H9 (cell line): ENCODE measurements around the gene PPM1G. TPM values are rescaled to one million over a fixed set of nuclear protein-coding genes. Genes with fewer than 3 reads are reported as not detected.

Experiments
- DNase-seq: peaks from one replicate; pipeline ENCODE4 v3.0.0-alpha.2; 2017
- H2AFZ ChIP-seq: one replicate; pipeline ENCODE4 v1.6.1; 2013; ENCODE audit warnings: mild to moderate bottlenecking, low read length, control low read depth, moderate library complexity
- H2AK5ac ChIP-seq: 2 replicates; pipeline ENCODE4 v1.6.1; 2013; ENCODE audit warnings: low read length, control low read depth, mixed read lengths; ENCODE audit not compliant: insufficient read length
- H2BK120ac ChIP-seq: one replicate; pipeline ENCODE4 v1.6.1; 2013; ENCODE audit warnings: low read depth, mild to moderate bottlenecking, low read length, control low read depth, inconsistent platforms; ENCODE audit not compliant: poor library complexity, severe bottlenecking
- H2BK12ac ChIP-seq: 2 replicates; pipeline ENCODE4 v1.6.1; 2013; ENCODE audit warnings: low read length, control low read depth, mixed read lengths, low read depth; ENCODE audit not compliant: insufficient read length
- H2BK15ac ChIP-seq: 2 replicates; pipeline ENCODE4 v1.6.1; 2013; ENCODE audit warnings: low read depth, low read length, control low read depth
- H2BK20ac ChIP-seq: one replicate; pipeline ENCODE4 v1.6.1; 2013; ENCODE audit warnings: low read depth, mild to moderate bottlenecking, low read length, control low read depth, inconsistent platforms; ENCODE audit not compliant: poor library complexity, severe bottlenecking
- H2BK5ac ChIP-seq: 2 replicates; pipeline ENCODE4 v1.6.1; 2013; ENCODE audit warnings: low read length, control low read depth, mixed read lengths; ENCODE audit not compliant: insufficient read length
- H3K14ac ChIP-seq: 2 replicates; pipeline ENCODE4 v1.6.1; 2013; ENCODE audit warnings: low read length, control low read depth; ENCODE audit not compliant: insufficient read depth
- H3K18ac ChIP-seq: 2 replicates; pipeline ENCODE4 v1.6.1; 2013; ENCODE audit warnings: low read depth, mild to moderate bottlenecking, mixed read lengths, low read length, control low read depth; ENCODE audit not compliant: insufficient read length
- H3K23ac ChIP-seq: 2 replicates; pipeline ENCODE4 v1.6.1; 2013; ENCODE audit warnings: low read length, control low read depth, mixed read lengths, low read depth; ENCODE audit not compliant: insufficient read length
- H3K23me2 ChIP-seq: 2 replicates; pipeline ENCODE4 v1.6.1; 2013; ENCODE audit warnings: low read depth, mild to moderate bottlenecking, mixed read lengths, low read length, control low read depth; ENCODE audit not compliant: insufficient read length, poor library complexity, severe bottlenecking
- H3K27ac ChIP-seq: 2 replicates; pipeline ENCODE4 v1.5.1; 2013; ENCODE audit warnings: low read length, control low read depth, mixed read lengths, low read depth; ENCODE audit not compliant: insufficient read length
- H3K27me3 ChIP-seq: 2 replicates; pipeline ENCODE4 v1.6.1; 2013; ENCODE audit warnings: low read length, control low read depth, inconsistent platforms; ENCODE audit not compliant: insufficient read depth
- H3K4ac ChIP-seq: 2 replicates; pipeline ENCODE4 v1.6.1; 2013; ENCODE audit warnings: low read depth, mild to moderate bottlenecking, control low read depth, inconsistent platforms, low read length, moderate library complexity
- H3K4me1 ChIP-seq: 2 replicates; pipeline ENCODE4 v1.6.1; 2013; ENCODE audit warnings: low read length, control low read depth, inconsistent platforms; ENCODE audit not compliant: insufficient read depth
- H3K4me2 ChIP-seq: 2 replicates; pipeline ENCODE4 v1.6.1; 2013; ENCODE audit warnings: low read length, control low read depth, mixed read lengths; ENCODE audit not compliant: insufficient read length, insufficient read depth
- H3K56ac ChIP-seq: 2 replicates; pipeline ENCODE4 v1.6.1; 2013; ENCODE audit warnings: low read depth, mild to moderate bottlenecking, mixed read lengths, low read length, control low read depth; ENCODE audit not compliant: insufficient read length
- H3K79me1 ChIP-seq: 2 replicates; pipeline ENCODE4 v1.6.1; 2013; ENCODE audit warnings: low read depth, mild to moderate bottlenecking, moderate library complexity, low read length, control low read depth, inconsistent platforms; ENCODE audit not compliant: insufficient read depth, poor library complexity, severe bottlenecking
- H3K79me2 ChIP-seq: 2 replicates; pipeline ENCODE4 v1.6.1; 2013; ENCODE audit warnings: low read length, control low read depth, inconsistent platforms; ENCODE audit not compliant: insufficient read depth
- H3K9ac ChIP-seq: 2 replicates; pipeline ENCODE4 v1.6.1; 2013; ENCODE audit warnings: low read length, control low read depth, mixed read lengths; ENCODE audit not compliant: insufficient read length; ENCODE audit errors: extremely low read depth
- H3K9me3 ChIP-seq: one replicate; pipeline ENCODE4 v1.6.1; 2013; ENCODE audit warnings: low read depth, low read length, inconsistent platforms; ENCODE audit not compliant: control insufficient read depth
- H3T11ph ChIP-seq: one replicate; pipeline ENCODE4 v1.6.1; 2013; ENCODE audit warnings: mild to moderate bottlenecking, low read length, control low read depth, inconsistent platforms
- H4K20me1 ChIP-seq: one replicate; pipeline ENCODE4 v1.6.1; 2013; ENCODE audit not compliant: control insufficient read depth, insufficient read length, insufficient read depth
- H4K5ac ChIP-seq: 2 replicates; pipeline ENCODE4 v1.6.1; 2013; ENCODE audit warnings: low read depth, mild to moderate bottlenecking, mixed read lengths, low read length, control low read depth; ENCODE audit not compliant: insufficient read length
- H4K8ac ChIP-seq: replicated peaks from 2 replicates; pipeline ENCODE4 v1.6.1; 2013; ENCODE audit warnings: low read length, control low read depth, mixed read lengths, low read depth; ENCODE audit not compliant: insufficient read length
- H4K91ac ChIP-seq: 2 replicates; pipeline ENCODE4 v1.6.1; 2013; ENCODE audit warnings: low read depth, mild to moderate bottlenecking, moderate library complexity, mixed read lengths, low read length, control low read depth; ENCODE audit not compliant: insufficient read length
- H3K27ac Mint-ChIP-seq, 3 experiments: 2 replicates in 2 of 3; 3 replicates in 1 of 3; pipeline ENCODE4 v1.8.0; 2020 to 2021; ENCODE audit warnings: mixed read lengths in 3 of 3, mild to moderate bottlenecking in 1 of 3, moderate library complexity in 1 of 3
- H3K27me3 Mint-ChIP-seq: 2 replicates; pipeline ENCODE4 v1.8.0; 2021; ENCODE audit warnings: low read depth, mild to moderate bottlenecking, moderate library complexity, mixed read lengths
- H3K36me3 Mint-ChIP-seq, 3 experiments: 2 replicates in 2 of 3; 3 replicates in 1 of 3; pipeline ENCODE4 v1.8.0; 2020 to 2021; ENCODE audit warnings: low read depth in 3 of 3, mixed read lengths in 3 of 3; ENCODE audit not compliant: insufficient read depth in 1 of 3
- H3K4me1 Mint-ChIP-seq, 2 experiments: 2 replicates each; pipeline ENCODE4 v1.8.0; 2020; ENCODE audit warnings: mixed read lengths in 2 of 2
- H3K4me3 Mint-ChIP-seq, 2 experiments: 2 replicates in 1 of 2; 3 replicates in 1 of 2; pipeline ENCODE4 v1.8.0; 2020 to 2021; ENCODE audit warnings: mild to moderate bottlenecking in 2 of 2, mixed read lengths in 2 of 2, moderate library complexity in 1 of 2
- H3K9me3 Mint-ChIP-seq, 2 experiments: 2 replicates in 1 of 2; 3 replicates in 1 of 2; pipeline ENCODE4 v1.8.0; 2020; ENCODE audit warnings: mild to moderate bottlenecking in 2 of 2, mixed read lengths in 2 of 2, moderate library complexity in 1 of 2
- CTCF ChIP-seq: fragments of 200-600 bp; sonication (generic); conservative IDR thresholded peaks from 3 replicates; pipeline ENCODE4 v1.8.0; 2021; ENCODE audit warnings: antibody characterized with exemption, mild to moderate bottlenecking
- WGBS: extraction: QIAGEN DNeasy Blood & Tissue Kit; methylation state at CpG from one replicate; pipeline ENCODE4 v1.1.7; 2013; ENCODE audit warnings: missing lambda C conversion rate, low lambda C conversion rate, mixed read lengths; ENCODE audit not compliant: insufficient read length; ENCODE audit errors: extremely low coverage; 5-methylcytosine and 5-hydroxymethylcytosine counted together
- total RNA-seq: library from RNA; stranded (reverse); gene quantifications from 2 replicates; pipeline ENCODE4 v1.2.1, GENCODE V29; 2021

Gene PPM1G
- total RNA-seq, 1 experiment from 2014 or later, result 146 TPM

- no peak overlapping the region for H3K27ac Mint-ChIP-seq
- no peaks in the 10 kb centered on the region for H3K9me3 ChIP-seq
- H3K4me1 ChIP-seq, result no peaks in the 10 kb centered on the region
- H2BK15ac ChIP-seq, result no peak overlapping the region
- H3K4me2 ChIP-seq, result no peak overlapping the region
- H3K79me2 ChIP-seq, result peaks cover 4% of the 10 kb centered on the region; the same call in 1 of the 2 replicates
- no peak overlapping the region for H3K4ac ChIP-seq
- no peaks in the 10 kb centered on the region for H4K20me1 ChIP-seq
- no peaks in the 10 kb centered on the region for H3K23me2 ChIP-seq
- H3K36me3 Mint-ChIP-seq, result peaks cover 44 to 75% (median 66%) of the 10 kb centered on the region in 3 experiments
- no peak overlapping the region for H3K27ac ChIP-seq
- H3K4me3 Mint-ChIP-seq, result no peak overlapping the region
- no peak overlapping the region for H2BK120ac ChIP-seq
- no peaks in the 10 kb centered on the region for H3K4me1 Mint-ChIP-seq
- H4K91ac ChIP-seq, result no peak overlapping the region
- H2AK5ac ChIP-seq, result no peak overlapping the region
- H3K56ac ChIP-seq, result no peak overlapping the region
- no CpG with 5 or more reads among the region's 6 CpGs for WGBS
- no peak overlapping the region for H4K5ac ChIP-seq
- no peaks in the 10 kb centered on the region for H3K79me1 ChIP-seq
- no peak overlapping the region for H2AFZ ChIP-seq
- no peaks in the 10 kb centered on the region for H3K27me3 ChIP-seq
- no peaks in the 10 kb centered on the region; the same call in 1 of the 2 replicates for H3K27me3 Mint-ChIP-seq
- no peak overlapping the region for H3K23ac ChIP-seq
- H3K18ac ChIP-seq, result no peak overlapping the region
- no peak overlapping the region for H2BK12ac ChIP-seq
- DNase-seq, result no peak
- H3K9ac ChIP-seq, result no peak overlapping the region
- no peak for TF ChIP-seq CTCF
- no peak overlapping the region for H2BK20ac ChIP-seq
- no peaks in the 10 kb centered on the region for H3K9me3 Mint-ChIP-seq
- H4K8ac ChIP-seq, result no peak overlapping the region
- H2BK5ac ChIP-seq, result no peak overlapping the region
- H3T11ph ChIP-seq, result no peak overlapping the region
- H3K14ac ChIP-seq, result no peak overlapping the region
Observed at GRCh38 chr2:27435628-27436027, 26.2 kb upstream of the PPM1G start.
